ENCODE data around the gene ERMAP. TPM values are rescaled to one million over a fixed set of nuclear protein-coding genes. Genes with fewer than 3 reads are reported as not detected.
"Not testable (repeated sequence)": the region's sequence is repeated elsewhere in the genome, so short reads cannot be mapped to it uniquely, and the experiment has no call there.

ERMAP gene
- total and polyA plus RNA-seq, 2 donors from 2014 or later, result 5.4 to 13.3 TPM

- TF ChIP-seq CTCF (IDR thresholded peaks at IDR 0.05; ENCODE audit: borderline replicate concordance, extremely low read depth, insufficient read depth), result no peak
- Histone ChIP-seq H3K27me3 (ENCODE audit: control insufficient read depth, insufficient read depth, low read length) (no peaks in the 10 kb centered on the region), H3K9ac (ENCODE audit: low read length in 3 of 3) (no peak overlapping the region), H3K27ac (ENCODE audit: low read depth in 2 of 2, low read length in 2 of 2) (no peak overlapping the region), H3K36me3 (ENCODE audit: control insufficient read depth in 2 of 3, insufficient read depth in 3 of 3, low read length in 3 of 3) (no peaks in the 10 kb centered on the region), H3K4me1 (ENCODE audit: control insufficient read depth in 2 of 3, insufficient read depth in 2 of 3, low read depth in 1 of 3, low read length in 3 of 3) (no peaks in the 10 kb centered on the region), H3K9me3 (ENCODE audit: control insufficient read depth in 2 of 3, insufficient read depth in 1 of 3, low read length in 3 of 3) (no peaks in the 10 kb centered on the region), H3K4me3 (ENCODE audit: low read length in 3 of 3) (no peak overlapping the region)
- FAIRE-seq (no peak), DNase-seq (no peak)
- intact Hi-C loops (cut with DNase I), result no loop called here
Measured at GRCh38 chr1:42860339-42861013, 43.6 kb downstream of the ERMAP start.

GRCh38 chr1:42861014-42861399 lies 44.1 kb downstream of the ERMAP start:
- Histone ChIP-seq H3K9me3 (ENCODE audit: control insufficient read depth in 2 of 3, insufficient read depth in 1 of 3, low read length in 3 of 3) (no peaks in the 10 kb centered on the region), H3K27ac (ENCODE audit: low read depth in 2 of 2, low read length in 2 of 2) (no peak overlapping the region), H3K4me1 (ENCODE audit: control insufficient read depth in 2 of 3, insufficient read depth in 2 of 3, low read depth in 1 of 3, low read length in 3 of 3) (no peaks in the 10 kb centered on the region), H3K36me3 (ENCODE audit: control insufficient read depth in 2 of 3, insufficient read depth in 3 of 3, low read length in 3 of 3) (no peaks in the 10 kb centered on the region), H3K9ac (ENCODE audit: low read length in 3 of 3) (no peak overlapping the region), H3K27me3 (ENCODE audit: control insufficient read depth, insufficient read depth, low read length) (no peaks in the 10 kb centered on the region), H3K4me3 (ENCODE audit: low read length in 3 of 3) (no peak overlapping the region)
- no peak for TF ChIP-seq CTCF (IDR thresholded peaks at IDR 0.05; ENCODE audit: borderline replicate concordance, extremely low read depth, insufficient read depth)
- FAIRE-seq (no peak), DNase-seq (no peak)
- intact Hi-C loops (cut with DNase I), result no loop called here

GRCh38 chr1:42866549-42866948 lies 49.6 kb downstream of the ERMAP start:
- no peaks in the 10 kb centered on the region for H3K4me1 ChIP-seq (ENCODE audit: control insufficient read depth in 2 of 3, insufficient read depth in 2 of 3, low read depth in 1 of 3, low read length in 3 of 3)
- H3K9me3 ChIP-seq (ENCODE audit: control insufficient read depth in 2 of 3, insufficient read depth in 1 of 3, low read length in 3 of 3), result no peaks in the 10 kb centered on the region
- no peaks in the 10 kb centered on the region for H3K36me3 ChIP-seq (ENCODE audit: control insufficient read depth in 2 of 3, insufficient read depth in 3 of 3, low read length in 3 of 3)
- intact Hi-C loops (cut with DNase I), result no loop called here
- H3K9ac ChIP-seq (ENCODE audit: low read length in 3 of 3), result no peak overlapping the region
- H3K27ac ChIP-seq (ENCODE audit: low read depth in 2 of 2, low read length in 2 of 2), result no peak overlapping the region
- FAIRE-seq, result no peak
- H3K27me3 ChIP-seq (ENCODE audit: control insufficient read depth, insufficient read depth, low read length), result no peaks in the 10 kb centered on the region
- no peak for DNase-seq
- no peak overlapping the region for H3K4me3 ChIP-seq (ENCODE audit: low read length in 3 of 3)
- no peak for TF ChIP-seq CTCF (IDR thresholded peaks at IDR 0.05; ENCODE audit: borderline replicate concordance, extremely low read depth, insufficient read depth)

- H3K9ac ChIP-seq (ENCODE audit: low read length in 3 of 3); H3K9me3 ChIP-seq (ENCODE audit: control insufficient read depth in 2 of 3, insufficient read depth in 1 of 3, low read length in 3 of 3); intact Hi-C loops (cut with DNase I); H3K36me3 ChIP-seq (ENCODE audit: control insufficient read depth in 2 of 3, insufficient read depth in 3 of 3, low read length in 3 of 3); H3K27me3 ChIP-seq (ENCODE audit: control insufficient read depth, insufficient read depth, low read length); DNase-seq; H3K27ac ChIP-seq (ENCODE audit: low read depth in 2 of 2, low read length in 2 of 2); H3K4me1 ChIP-seq (ENCODE audit: control insufficient read depth in 2 of 3, insufficient read depth in 2 of 3, low read depth in 1 of 3, low read length in 3 of 3); FAIRE-seq; H3K4me3 ChIP-seq (ENCODE audit: low read length in 3 of 3): not testable (repeated sequence)
Measured at GRCh38 chr1:42868466-42868865, 51.5 kb downstream of the ERMAP start.

- H3K27me3 ChIP-seq (ENCODE audit: control insufficient read depth, insufficient read depth, low read length); intact Hi-C loops (cut with DNase I); H3K36me3 ChIP-seq (ENCODE audit: control insufficient read depth in 2 of 3, insufficient read depth in 3 of 3, low read length in 3 of 3); H3K4me1 ChIP-seq (ENCODE audit: control insufficient read depth in 2 of 3, insufficient read depth in 2 of 3, low read depth in 1 of 3, low read length in 3 of 3); H3K9me3 ChIP-seq (ENCODE audit: control insufficient read depth in 2 of 3, insufficient read depth in 1 of 3, low read length in 3 of 3); H3K27ac ChIP-seq (ENCODE audit: low read depth in 2 of 2, low read length in 2 of 2); H3K9ac ChIP-seq (ENCODE audit: low read length in 3 of 3); FAIRE-seq; DNase-seq; H3K4me3 ChIP-seq (ENCODE audit: low read length in 3 of 3): not testable (repeated sequence)
Measured at GRCh38 chr1:42869254-42869653, 52.3 kb downstream of the ERMAP start.

- H3K9me3 ChIP-seq (ENCODE audit: control insufficient read depth in 2 of 3, insufficient read depth in 1 of 3, low read length in 3 of 3); intact Hi-C loops (cut with DNase I); H3K36me3 ChIP-seq (ENCODE audit: control insufficient read depth in 2 of 3, insufficient read depth in 3 of 3, low read length in 3 of 3); DNase-seq; H3K9ac ChIP-seq (ENCODE audit: low read length in 3 of 3); H3K4me1 ChIP-seq (ENCODE audit: control insufficient read depth in 2 of 3, insufficient read depth in 2 of 3, low read depth in 1 of 3, low read length in 3 of 3); H3K27me3 ChIP-seq (ENCODE audit: control insufficient read depth, insufficient read depth, low read length); H3K4me3 ChIP-seq (ENCODE audit: low read length in 3 of 3); H3K27ac ChIP-seq (ENCODE audit: low read depth in 2 of 2, low read length in 2 of 2); FAIRE-seq: not testable (repeated sequence)
Measured at GRCh38 chr1:42869751-42870150, 52.8 kb downstream of the ERMAP start.
